SK-N-SH (cell line): ENCODE data around the gene PDE6B.

Experiments used
- FOSL2 ChIP-seq: IDR thresholded peaks from 2 replicates; pipeline ENCODE4 v1.4.0; 2012; ENCODE audit warnings: low read depth, mild to moderate bottlenecking, moderate library complexity, borderline replicate concordance
- FOXM1 ChIP-seq: IDR thresholded peaks from 2 replicates; pipeline ENCODE4 v1.4.0; 2012; ENCODE audit warnings: low read depth, mild to moderate bottlenecking
- JUND ChIP-seq: IDR thresholded peaks from 2 replicates; pipeline ENCODE4 v1.4.0; 2012
- POLR2AphosphoS5 ChIP-seq: IDR thresholded peaks from 2 replicates; pipeline ENCODE4 v1.6.1; 2012; ENCODE audit warnings: low read depth, low read length
- RAD21 ChIP-seq: IDR thresholded peaks from 2 replicates; pipeline ENCODE4 v1.6.1; 2012; ENCODE audit warnings: mild to moderate bottlenecking, low read length
- RXRA ChIP-seq: IDR thresholded peaks from 2 replicates; pipeline ENCODE4 v1.4.0; 2012; ENCODE audit warnings: low read depth, mild to moderate bottlenecking, borderline replicate concordance
- SIN3A ChIP-seq: IDR thresholded peaks from 2 replicates; pipeline ENCODE4 v1.6.1; 2012; ENCODE audit warnings: low read depth, mild to moderate bottlenecking, low read length, moderate library complexity, borderline replicate concordance
- SMC3 ChIP-seq: IDR thresholded peaks from 2 replicates; pipeline ENCODE4 v1.6.1; 2012; ENCODE audit warnings: low read depth, low read length, improper control_type of control experiment
- TAF1 ChIP-seq: IDR thresholded peaks from 2 replicates; pipeline ENCODE4 v1.6.1; 2012; ENCODE audit warnings: low read depth, mild to moderate bottlenecking, low read length, moderate library complexity, borderline replicate concordance
- TCF12 ChIP-seq: IDR thresholded peaks from 2 replicates; pipeline ENCODE4 v1.4.0; 2012
- TF ChIP-seq, protein P1 (sequence below): fragments of 150-350 bp; IDR thresholded peaks from 2 replicates; pipeline ENCODE4 v1.6.1; 2016; ENCODE audit warnings: mild to moderate bottlenecking, low read depth, low read length
- TF ChIP-seq, protein P2 (sequence below): IDR thresholded peaks from 2 replicates; pipeline ENCODE4 v1.4.0; 2012; ENCODE audit warnings: low read depth
- TF ChIP-seq, protein P3 (sequence below): fragments of 200-600 bp; sonication (generic); IDR thresholded peaks from 2 replicates; pipeline ENCODE4 v1.6.1; 2017; ENCODE audit warnings: antibody characterized with exemption, mild to moderate bottlenecking, moderate library complexity
- TF ChIP-seq, protein P4 (sequence below): IDR thresholded peaks from 2 replicates; pipeline ENCODE4 v1.6.1; 2012; ENCODE audit warnings: mild to moderate bottlenecking, low read depth, low read length, moderate library complexity

DNA sequence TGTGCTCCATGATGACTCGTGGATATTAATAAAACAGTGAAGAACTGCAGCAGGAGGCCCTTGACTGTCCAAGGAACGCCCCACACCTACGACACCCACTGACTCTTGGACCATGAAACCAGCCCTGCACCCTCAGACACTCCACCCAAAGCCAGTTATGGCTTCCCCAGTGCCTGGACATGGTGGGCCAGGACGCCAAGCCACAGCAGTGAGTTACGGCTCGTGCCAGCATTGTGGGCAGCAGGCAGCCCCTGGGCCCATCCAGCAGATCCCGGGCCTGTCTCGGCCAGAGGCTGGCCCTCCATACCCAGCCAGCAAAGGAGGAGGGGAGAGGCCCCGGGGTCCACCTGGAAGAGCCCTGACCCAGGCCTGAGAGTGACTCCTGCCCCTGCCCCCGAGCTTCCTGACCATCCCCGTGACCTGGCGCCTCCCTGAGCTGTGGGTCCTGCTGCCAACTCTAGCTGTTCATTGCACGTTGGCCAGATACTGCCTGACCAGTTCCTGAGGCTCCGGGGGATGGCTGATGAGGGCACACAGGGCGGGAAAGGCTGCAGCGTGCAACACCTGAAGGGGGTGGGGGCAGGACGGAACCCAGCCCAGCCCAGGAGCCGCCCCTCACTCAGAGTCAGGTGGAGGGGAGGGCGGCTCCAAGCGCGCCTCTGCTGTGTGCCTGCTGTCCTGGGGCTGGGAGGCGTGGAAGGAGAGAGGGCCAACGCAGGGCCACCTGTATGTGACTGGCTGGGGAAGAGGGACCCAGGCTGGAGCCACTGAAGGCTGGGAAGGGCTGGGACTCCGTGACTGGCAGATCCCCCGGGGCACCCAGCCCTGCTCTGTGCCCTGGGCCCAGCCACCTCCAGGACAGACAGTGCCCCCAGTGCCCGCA is 62.8 kb downstream of the PDE6B start:
- TF ChIP-seq, protein P1, sequence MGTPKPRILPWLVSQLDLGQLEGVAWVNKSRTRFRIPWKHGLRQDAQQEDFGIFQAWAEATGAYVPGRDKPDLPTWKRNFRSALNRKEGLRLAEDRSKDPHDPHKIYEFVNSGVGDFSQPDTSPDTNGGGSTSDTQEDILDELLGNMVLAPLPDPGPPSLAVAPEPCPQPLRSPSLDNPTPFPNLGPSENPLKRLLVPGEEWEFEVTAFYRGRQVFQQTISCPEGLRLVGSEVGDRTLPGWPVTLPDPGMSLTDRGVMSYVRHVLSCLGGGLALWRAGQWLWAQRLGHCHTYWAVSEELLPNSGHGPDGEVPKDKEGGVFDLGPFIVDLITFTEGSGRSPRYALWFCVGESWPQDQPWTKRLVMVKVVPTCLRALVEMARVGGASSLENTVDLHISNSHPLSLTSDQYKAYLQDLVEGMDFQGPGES, result no peak
- TF ChIP-seq POLR2AphosphoS5, result no peak
- TF ChIP-seq, protein P2, sequence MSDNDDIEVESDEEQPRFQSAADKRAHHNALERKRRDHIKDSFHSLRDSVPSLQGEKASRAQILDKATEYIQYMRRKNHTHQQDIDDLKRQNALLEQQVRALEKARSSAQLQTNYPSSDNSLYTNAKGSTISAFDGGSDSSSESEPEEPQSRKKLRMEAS, result no peak
- TF ChIP-seq RAD21, result no peak
- TF ChIP-seq, protein P3, sequence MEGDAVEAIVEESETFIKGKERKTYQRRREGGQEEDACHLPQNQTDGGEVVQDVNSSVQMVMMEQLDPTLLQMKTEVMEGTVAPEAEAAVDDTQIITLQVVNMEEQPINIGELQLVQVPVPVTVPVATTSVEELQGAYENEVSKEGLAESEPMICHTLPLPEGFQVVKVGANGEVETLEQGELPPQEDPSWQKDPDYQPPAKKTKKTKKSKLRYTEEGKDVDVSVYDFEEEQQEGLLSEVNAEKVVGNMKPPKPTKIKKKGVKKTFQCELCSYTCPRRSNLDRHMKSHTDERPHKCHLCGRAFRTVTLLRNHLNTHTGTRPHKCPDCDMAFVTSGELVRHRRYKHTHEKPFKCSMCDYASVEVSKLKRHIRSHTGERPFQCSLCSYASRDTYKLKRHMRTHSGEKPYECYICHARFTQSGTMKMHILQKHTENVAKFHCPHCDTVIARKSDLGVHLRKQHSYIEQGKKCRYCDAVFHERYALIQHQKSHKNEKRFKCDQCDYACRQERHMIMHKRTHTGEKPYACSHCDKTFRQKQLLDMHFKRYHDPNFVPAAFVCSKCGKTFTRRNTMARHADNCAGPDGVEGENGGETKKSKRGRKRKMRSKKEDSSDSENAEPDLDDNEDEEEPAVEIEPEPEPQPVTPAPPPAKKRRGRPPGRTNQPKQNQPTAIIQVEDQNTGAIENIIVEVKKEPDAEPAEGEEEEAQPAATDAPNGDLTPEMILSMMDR, result no peak
- no peak for TF ChIP-seq TAF1
- TF ChIP-seq, protein P4, sequence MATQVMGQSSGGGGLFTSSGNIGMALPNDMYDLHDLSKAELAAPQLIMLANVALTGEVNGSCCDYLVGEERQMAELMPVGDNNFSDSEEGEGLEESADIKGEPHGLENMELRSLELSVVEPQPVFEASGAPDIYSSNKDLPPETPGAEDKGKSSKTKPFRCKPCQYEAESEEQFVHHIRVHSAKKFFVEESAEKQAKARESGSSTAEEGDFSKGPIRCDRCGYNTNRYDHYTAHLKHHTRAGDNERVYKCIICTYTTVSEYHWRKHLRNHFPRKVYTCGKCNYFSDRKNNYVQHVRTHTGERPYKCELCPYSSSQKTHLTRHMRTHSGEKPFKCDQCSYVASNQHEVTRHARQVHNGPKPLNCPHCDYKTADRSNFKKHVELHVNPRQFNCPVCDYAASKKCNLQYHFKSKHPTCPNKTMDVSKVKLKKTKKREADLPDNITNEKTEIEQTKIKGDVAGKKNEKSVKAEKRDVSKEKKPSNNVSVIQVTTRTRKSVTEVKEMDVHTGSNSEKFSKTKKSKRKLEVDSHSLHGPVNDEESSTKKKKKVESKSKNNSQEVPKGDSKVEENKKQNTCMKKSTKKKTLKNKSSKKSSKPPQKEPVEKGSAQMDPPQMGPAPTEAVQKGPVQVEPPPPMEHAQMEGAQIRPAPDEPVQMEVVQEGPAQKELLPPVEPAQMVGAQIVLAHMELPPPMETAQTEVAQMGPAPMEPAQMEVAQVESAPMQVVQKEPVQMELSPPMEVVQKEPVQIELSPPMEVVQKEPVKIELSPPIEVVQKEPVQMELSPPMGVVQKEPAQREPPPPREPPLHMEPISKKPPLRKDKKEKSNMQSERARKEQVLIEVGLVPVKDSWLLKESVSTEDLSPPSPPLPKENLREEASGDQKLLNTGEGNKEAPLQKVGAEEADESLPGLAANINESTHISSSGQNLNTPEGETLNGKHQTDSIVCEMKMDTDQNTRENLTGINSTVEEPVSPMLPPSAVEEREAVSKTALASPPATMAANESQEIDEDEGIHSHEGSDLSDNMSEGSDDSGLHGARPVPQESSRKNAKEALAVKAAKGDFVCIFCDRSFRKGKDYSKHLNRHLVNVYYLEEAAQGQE, result no peak
- TF ChIP-seq FOSL2, result no peak
- TF ChIP-seq RXRA, result no peak
- TF ChIP-seq FOXM1, result no peak
- no peak for TF ChIP-seq SIN3A
- TF ChIP-seq JUND, result no peak
- TF ChIP-seq SMC3, result no peak
- TF ChIP-seq TCF12, result no peak
